AG10803 (cell line): ENCODE results near the gene TTLL8.

Experiments used
- DNase-seq: peaks from one replicate; pipeline ENCODE4 v3.0.0; 2010; ENCODE audit warnings: low read depth
- H3K4me3 ChIP-seq: 2 replicates; pipeline ENCODE4 v1.5.1; 2011; ENCODE audit warnings: mild to moderate bottlenecking, low read length, control low read depth
- TF ChIP-seq, protein P1 (sequence below): conservative IDR thresholded peaks from 2 replicates; pipeline ENCODE4 v1.5.1; 2011; ENCODE audit warnings: mild to moderate bottlenecking, low read length, control low read depth, inconsistent platforms

Gene TTLL8

DNA sequence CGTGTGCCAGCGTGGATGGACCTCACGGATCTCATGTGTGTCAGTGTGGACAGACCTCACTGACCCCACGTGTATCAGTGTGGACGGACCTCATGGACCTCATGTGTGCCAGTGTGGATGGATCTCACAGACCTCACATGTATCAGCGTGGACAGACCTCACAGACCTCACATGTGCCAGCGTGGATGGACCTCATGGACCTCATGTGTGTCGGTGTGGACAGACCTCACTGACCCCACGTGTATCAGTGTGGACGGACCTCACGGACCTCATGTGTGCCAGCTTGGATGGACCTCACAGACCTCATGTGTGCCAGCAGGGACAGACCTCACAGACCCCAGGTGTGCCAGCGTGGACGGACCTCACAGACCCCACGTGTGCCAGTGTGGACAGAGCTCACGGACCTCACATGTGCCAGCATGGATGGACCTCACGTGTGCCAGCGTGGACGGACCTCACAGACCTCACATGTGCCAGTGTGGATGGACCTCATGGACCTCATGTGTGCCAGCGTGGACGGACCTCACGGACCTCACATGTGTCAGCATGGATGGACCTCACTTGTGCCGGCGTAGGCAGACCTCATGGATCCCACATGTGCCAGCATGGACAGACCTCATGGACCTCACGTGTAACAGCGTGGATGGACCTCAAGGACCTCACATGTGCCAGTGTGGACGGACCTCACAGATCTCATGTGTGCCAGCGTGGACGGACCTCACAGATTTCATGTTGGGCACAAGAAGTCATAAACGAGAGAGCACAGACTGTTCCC is 18.2 kb downstream of the TTLL8 start:
- DNase-seq, result no peak
- no peak overlapping the region for H3K4me3 ChIP-seq
- TF ChIP-seq, protein P1, sequence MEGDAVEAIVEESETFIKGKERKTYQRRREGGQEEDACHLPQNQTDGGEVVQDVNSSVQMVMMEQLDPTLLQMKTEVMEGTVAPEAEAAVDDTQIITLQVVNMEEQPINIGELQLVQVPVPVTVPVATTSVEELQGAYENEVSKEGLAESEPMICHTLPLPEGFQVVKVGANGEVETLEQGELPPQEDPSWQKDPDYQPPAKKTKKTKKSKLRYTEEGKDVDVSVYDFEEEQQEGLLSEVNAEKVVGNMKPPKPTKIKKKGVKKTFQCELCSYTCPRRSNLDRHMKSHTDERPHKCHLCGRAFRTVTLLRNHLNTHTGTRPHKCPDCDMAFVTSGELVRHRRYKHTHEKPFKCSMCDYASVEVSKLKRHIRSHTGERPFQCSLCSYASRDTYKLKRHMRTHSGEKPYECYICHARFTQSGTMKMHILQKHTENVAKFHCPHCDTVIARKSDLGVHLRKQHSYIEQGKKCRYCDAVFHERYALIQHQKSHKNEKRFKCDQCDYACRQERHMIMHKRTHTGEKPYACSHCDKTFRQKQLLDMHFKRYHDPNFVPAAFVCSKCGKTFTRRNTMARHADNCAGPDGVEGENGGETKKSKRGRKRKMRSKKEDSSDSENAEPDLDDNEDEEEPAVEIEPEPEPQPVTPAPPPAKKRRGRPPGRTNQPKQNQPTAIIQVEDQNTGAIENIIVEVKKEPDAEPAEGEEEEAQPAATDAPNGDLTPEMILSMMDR, result no peak

DNA sequence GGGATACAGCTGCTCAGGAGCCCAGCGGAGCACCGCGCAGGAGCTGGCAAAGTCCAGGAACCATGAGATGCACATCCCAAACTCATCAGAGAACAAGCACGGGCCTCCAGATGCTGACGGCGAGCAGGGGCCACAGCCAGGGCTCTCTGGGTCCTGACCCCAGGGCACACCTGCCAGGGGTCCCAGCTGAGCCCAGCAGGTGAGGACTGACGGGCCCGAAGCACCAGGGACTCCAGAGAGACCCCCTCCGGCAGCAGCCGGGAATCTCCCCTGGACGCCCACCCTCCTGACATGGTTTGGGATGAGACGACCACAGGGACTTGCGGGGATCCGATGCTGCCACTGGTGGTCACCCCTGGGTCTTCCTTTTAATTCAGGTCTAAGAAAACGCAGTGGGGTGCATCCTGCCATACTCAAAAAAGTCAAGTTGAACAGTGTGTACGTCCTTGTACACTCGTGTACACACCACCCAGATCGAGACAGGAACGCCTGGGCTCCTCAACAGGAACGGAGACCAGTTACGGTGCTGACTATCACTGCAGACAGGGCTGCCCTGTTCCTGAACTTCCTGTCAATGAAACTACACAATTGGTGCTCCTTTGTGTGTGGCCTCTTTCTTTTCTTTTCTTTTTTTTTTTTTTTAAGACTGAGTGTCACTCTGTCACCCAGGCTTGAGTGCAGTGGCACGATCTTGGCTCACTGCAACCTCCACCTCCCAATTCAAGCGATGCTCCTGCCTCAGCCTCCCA is 21.9 kb downstream of the TTLL8 start:
- TF ChIP-seq, protein P1, result no peak
- no peak for DNase-seq
- no peak overlapping the region for H3K4me3 ChIP-seq

GRCh38 chr22:50035131-50035881 is 22.8 kb downstream of the TTLL8 start:
- H3K4me3 ChIP-seq, result no peak overlapping the region
- TF ChIP-seq, protein P1, result no peak
- no peak for DNase-seq

DNA sequence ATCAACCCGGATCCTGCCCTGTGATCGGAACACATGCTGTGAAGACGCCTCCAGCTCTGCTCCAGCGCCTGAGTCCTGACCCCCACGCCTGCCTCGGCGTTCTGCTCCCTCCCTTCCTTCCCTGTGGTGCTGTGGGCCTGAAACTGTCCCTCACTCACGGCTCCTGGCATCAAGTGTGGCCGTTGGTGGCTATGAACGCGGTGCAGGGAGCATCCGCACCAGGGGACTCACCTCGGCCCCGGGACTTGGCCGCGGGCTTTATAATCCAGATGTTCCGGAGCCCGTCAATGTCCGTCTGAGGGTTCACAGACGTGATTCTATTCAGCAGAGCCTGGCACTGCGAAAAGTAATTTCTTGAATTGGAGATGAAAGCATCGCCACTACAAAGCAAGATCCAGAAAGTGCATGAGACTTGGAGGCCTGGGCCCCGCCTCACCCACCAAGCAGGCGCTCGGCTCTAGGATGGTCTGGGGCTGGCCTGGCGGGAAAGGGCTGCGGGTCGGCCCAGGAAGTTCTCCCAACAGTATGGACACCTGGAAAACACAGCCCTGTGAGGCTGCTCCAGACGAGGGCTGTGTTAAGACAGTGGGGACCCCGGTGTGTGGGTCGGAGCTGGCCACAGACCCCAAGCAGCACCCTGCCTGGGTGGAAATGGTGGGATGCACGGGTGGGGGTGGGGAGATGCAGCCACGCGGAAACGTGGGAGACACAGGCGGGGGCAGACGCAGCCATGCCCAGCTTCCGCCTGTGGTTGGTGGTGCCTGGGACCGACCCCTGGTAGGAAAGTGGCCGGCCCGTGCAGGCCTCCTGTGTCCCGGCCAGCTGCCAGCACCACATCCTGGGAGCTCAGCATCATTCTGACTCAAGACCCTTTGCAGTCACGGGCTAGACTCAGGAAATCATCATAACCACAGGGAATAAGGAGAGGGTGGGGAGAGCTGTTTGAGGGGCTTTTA is 23.7 kb downstream of the TTLL8 start:
- H3K4me3 ChIP-seq, result no peak overlapping the region
- TF ChIP-seq, protein P1, result no peak
- DNase-seq, result no peak

DNA sequence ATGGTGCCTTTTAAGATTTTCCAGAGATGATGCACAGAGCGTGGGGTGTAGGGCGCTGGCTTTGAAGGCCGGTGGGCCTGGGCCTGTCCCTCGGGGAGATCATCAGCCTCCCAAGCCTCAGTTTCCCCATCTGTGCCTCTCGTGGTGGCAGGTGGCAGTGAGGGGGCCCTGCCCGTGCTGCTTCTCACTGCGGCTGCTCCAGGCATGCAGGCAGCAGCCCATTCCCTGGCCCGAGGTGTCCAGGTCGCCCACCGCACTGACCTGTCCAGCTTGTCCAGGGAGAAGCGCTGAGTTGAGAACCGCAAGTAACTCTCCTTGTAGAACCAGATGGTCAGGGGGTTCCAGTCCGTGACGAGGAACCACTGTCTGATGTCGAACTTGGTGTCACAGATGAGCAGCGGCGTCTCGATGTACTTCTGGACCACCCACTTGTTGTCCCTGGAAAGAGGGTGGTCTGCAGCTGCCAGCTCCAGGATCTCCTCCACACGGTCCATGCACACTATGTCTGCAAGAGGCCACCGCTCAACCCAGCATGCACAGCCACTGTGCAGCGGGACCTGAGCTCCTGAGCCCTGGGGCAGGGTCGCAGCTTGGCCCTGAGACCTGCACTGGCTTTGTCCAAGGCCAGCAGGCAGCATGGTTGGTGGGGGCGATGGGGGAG is 25.0 kb downstream of the TTLL8 start:
- H3K4me3 ChIP-seq, result no peak overlapping the region
- no peak for DNase-seq
- TF ChIP-seq, protein P1, result no peak

DNA sequence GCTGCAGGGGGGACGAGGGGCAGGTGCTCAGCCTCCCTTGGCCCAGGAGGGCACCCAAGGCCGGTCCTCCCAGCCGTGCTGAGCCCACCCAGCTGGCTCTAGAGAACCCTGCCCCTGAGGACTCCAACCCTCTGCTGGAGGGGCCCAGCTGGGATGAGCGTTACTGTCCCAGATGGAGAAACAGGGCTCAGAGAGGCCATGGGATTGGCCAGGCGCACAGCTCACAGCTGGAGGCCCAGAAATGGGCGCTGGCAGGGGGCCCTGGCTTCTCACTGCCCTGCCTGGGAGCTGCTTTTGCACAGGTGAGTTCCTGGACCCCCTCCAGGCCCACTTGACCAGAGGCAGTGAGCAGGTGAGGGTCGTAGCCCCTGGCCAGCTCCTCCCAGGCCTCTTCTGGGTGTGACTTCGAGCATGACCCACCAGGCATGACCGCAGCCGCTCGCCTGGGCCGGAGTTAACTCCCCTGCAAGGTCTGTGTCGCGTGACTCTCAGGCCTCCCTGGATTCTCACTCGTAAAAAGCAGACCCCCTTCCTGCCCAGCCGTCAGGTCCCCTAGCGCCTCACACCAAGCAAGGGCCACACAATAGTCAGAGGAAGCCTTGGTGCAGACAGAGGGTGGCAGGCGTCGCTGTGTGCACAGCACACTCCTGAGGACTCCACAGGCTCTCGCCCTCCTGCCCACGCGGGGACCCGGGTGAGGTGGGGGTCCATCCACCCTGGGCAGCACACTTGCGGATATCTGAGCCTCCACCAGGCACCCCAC is 25.8 kb downstream of the TTLL8 start:
- DNase-seq, result no peak
- H3K4me3 ChIP-seq, result no peak overlapping the region
- TF ChIP-seq, protein P1, result no peak
